Muscle layer of colon (tissue), 2 donors: ENCODE measurements around the gene EHMT1.

Source experiments
- H3K27ac ChIP-seq: one replicate; pipeline ENCODE4 v1.7.0; 2013; ENCODE audit warnings: low read depth, mild to moderate bottlenecking, low read length, moderate library complexity
- H3K27me3 ChIP-seq, 2 donors: one replicate each; pipeline ENCODE4 v1.7.0; 2013; ENCODE audit warnings: low read length in 2 of 2, mild to moderate bottlenecking in 2 of 2; ENCODE audit not compliant: insufficient read depth in 2 of 2, control insufficient read depth in 1 of 2
- H3K36me3 ChIP-seq: one replicate; pipeline ENCODE4 v1.7.0; 2013; ENCODE audit warnings: mild to moderate bottlenecking, low read length; ENCODE audit not compliant: insufficient read depth
- H3K4me1 ChIP-seq: one replicate; pipeline ENCODE4 v1.7.0; 2013; ENCODE audit warnings: mild to moderate bottlenecking, low read length; ENCODE audit not compliant: insufficient read depth
- H3K4me3 ChIP-seq, 2 donors: one replicate each; pipeline ENCODE4 v1.7.0; 2013; ENCODE audit warnings: low read length in 2 of 2, low read depth in 1 of 2, mild to moderate bottlenecking in 1 of 2, moderate library complexity in 1 of 2
- H3K9ac ChIP-seq: one replicate; pipeline ENCODE4 v1.7.0; 2013; ENCODE audit warnings: low read length
- H3K9me3 ChIP-seq: one replicate; pipeline ENCODE4 v1.7.0; 2013; ENCODE audit warnings: mild to moderate bottlenecking, low read length
- donor health status: abdominal sarcoma.
- donor health status: Adenocarcinoma of cecum.

Gene EHMT1

GRCh38 chr9:137829260-137829996, 210.6 kb downstream of the EHMT1 start:
- no peaks in the 10 kb centered on the region for H3K27me3 ChIP-seq
- H3K27ac ChIP-seq = no peak overlapping the region
- no peaks in the 10 kb centered on the region for H3K9me3 ChIP-seq
- H3K4me3 ChIP-seq = no peak overlapping the region
- no peaks in the 10 kb centered on the region for H3K4me1 ChIP-seq
- no peak overlapping the region for H3K9ac ChIP-seq
- H3K36me3 ChIP-seq = peaks cover 35% of the 10 kb centered on the region

GRCh38 chr9:137832191-137832700, 213.4 kb downstream of the EHMT1 start:
- no peak overlapping the region for H3K4me3 ChIP-seq
- no peak overlapping the region for H3K9ac ChIP-seq
- no peaks in the 10 kb centered on the region for H3K4me1 ChIP-seq
- no peak overlapping the region for H3K27ac ChIP-seq
- H3K9me3 ChIP-seq = no peaks in the 10 kb centered on the region
- peaks cover 32% of the 10 kb centered on the region for H3K36me3 ChIP-seq
- no peaks in the 10 kb centered on the region for H3K27me3 ChIP-seq

GRCh38 chr9:137832830-137833590, 214.2 kb downstream of the EHMT1 start:
- Histone ChIP-seq H3K4me3 (no peak overlapping the region), H3K27ac (no peak overlapping the region), H3K9me3 (no peaks in the 10 kb centered on the region), H3K4me1 (no peaks in the 10 kb centered on the region), H3K9ac (no peak overlapping the region), H3K27me3 (no peaks in the 10 kb centered on the region), H3K36me3 (peaks cover 32% of the 10 kb centered on the region)

- H3K9ac ChIP-seq = no peak overlapping the region
- H3K36me3 ChIP-seq = peaks cover 32% of the 10 kb centered on the region
- no peaks in the 10 kb centered on the region for H3K9me3 ChIP-seq
- H3K27me3 ChIP-seq = no peaks in the 10 kb centered on the region
- no peaks in the 10 kb centered on the region for H3K4me1 ChIP-seq
- no peak overlapping the region for H3K4me3 ChIP-seq
- H3K27ac ChIP-seq = no peak overlapping the region
These were observed 215.2 kb downstream of the EHMT1 start for GRCh38 chr9:137833721-137834613.

GRCh38 chr9:137834846-137835546, 216.2 kb downstream of the EHMT1 start:
- H3K9me3 ChIP-seq = no peaks in the 10 kb centered on the region
- no peaks in the 10 kb centered on the region for H3K4me1 ChIP-seq
- H3K27ac ChIP-seq = no peak overlapping the region
- H3K36me3 ChIP-seq = peaks cover 23% of the 10 kb centered on the region
- H3K4me3 ChIP-seq = no peak overlapping the region
- H3K27me3 ChIP-seq = no peaks in the 10 kb centered on the region
- H3K9ac ChIP-seq = no peak overlapping the region

GRCh38 chr9:137836151-137836830, 217.5 kb downstream of the EHMT1 start:
- no peak overlapping the region for H3K4me3 ChIP-seq
- no peak overlapping the region for H3K27ac ChIP-seq
- H3K4me1 ChIP-seq = no peaks in the 10 kb centered on the region
- no peaks in the 10 kb centered on the region for H3K9me3 ChIP-seq
- no peak overlapping the region for H3K9ac ChIP-seq
- peaks cover 23% of the 10 kb centered on the region for H3K36me3 ChIP-seq
- no peaks in the 10 kb centered on the region for H3K27me3 ChIP-seq

- no peak overlapping the region for H3K9ac ChIP-seq
- peaks cover 23% of the 10 kb centered on the region for H3K36me3 ChIP-seq
- H3K27me3 ChIP-seq = no peaks in the 10 kb centered on the region
- H3K4me3 ChIP-seq = no peak overlapping the region
- H3K27ac ChIP-seq = no peak overlapping the region
- H3K9me3 ChIP-seq = no peaks in the 10 kb centered on the region
- H3K4me1 ChIP-seq = no peaks in the 10 kb centered on the region
These were observed 218.0 kb downstream of the EHMT1 start for GRCh38 chr9:137836831-137837241.

- H3K4me1 ChIP-seq = no peaks in the 10 kb centered on the region
- H3K27me3 ChIP-seq = no peaks in the 10 kb centered on the region
- H3K9me3 ChIP-seq = no peaks in the 10 kb centered on the region
- no peak overlapping the region for H3K27ac ChIP-seq
- H3K9ac ChIP-seq = no peak overlapping the region
- peaks cover 22% of the 10 kb centered on the region for H3K36me3 ChIP-seq
- H3K4me3 ChIP-seq = no peak overlapping the region
These were observed 218.8 kb downstream of the EHMT1 start for GRCh38 chr9:137837345-137838278.

- H3K27me3 ChIP-seq = no peaks in the 10 kb centered on the region
- no peaks in the 10 kb centered on the region for H3K9me3 ChIP-seq
- H3K4me1 ChIP-seq = no peaks in the 10 kb centered on the region
- H3K9ac ChIP-seq = no peak overlapping the region
- H3K4me3 ChIP-seq = no peak overlapping the region
- H3K36me3 ChIP-seq = peaks cover 16% of the 10 kb centered on the region
- H3K27ac ChIP-seq = no peak overlapping the region
These were observed 219.8 kb downstream of the EHMT1 start for GRCh38 chr9:137838576-137838975.

GRCh38 chr9:137843355-137843754, 224.6 kb downstream of the EHMT1 start:
- Histone ChIP-seq H3K27ac (no peak overlapping the region), H3K36me3 (no peaks in the 10 kb centered on the region), H3K9me3 (no peaks in the 10 kb centered on the region), H3K4me3 (no peak overlapping the region), H3K27me3 (no peaks in the 10 kb centered on the region), H3K4me1 (no peaks in the 10 kb centered on the region), H3K9ac (no peak overlapping the region)
